Hepatocyte (in vitro differentiated cells): ENCODE measurements around the gene CPEB2.

Experiments used
- CTCF ChIP-seq: fragments of 200-600 bp; sonication (generic); IDR thresholded peaks from 2 replicates; pipeline ENCODE4 v1.5.1; 2016; ENCODE audit warnings: antibody characterized with exemption, mild to moderate bottlenecking; ENCODE audit not compliant: poor library complexity
- EZH2 ChIP-seq: fragments of 200-600 bp; sonication (generic); IDR thresholded peaks from 2 replicates; pipeline ENCODE4 v1.6.1; 2016; ENCODE audit warnings: antibody characterized with exemption, mild to moderate bottlenecking, borderline replicate concordance

GRCh38 chr4:15118292-15118691 is 116.0 kb downstream of the CPEB2 start:
- TF ChIP-seq CTCF (no peak), EZH2 (no peak)
